Measurements from ENCODE around the gene LGALS8.
"Not testable (repeated sequence)": the region's sequence is repeated elsewhere in the genome, so short reads cannot be mapped to it uniquely, and the experiment has no call there.

LGALS8 gene

GRCh38 chr1:236575523-236575922 is 51.7 kb downstream of the LGALS8 start:
- Histone ChIP-seq H3K36me3 (ENCODE audit: insufficient read depth) (peaks cover 36% of the 10 kb centered on the region), H3K27me3 (ENCODE audit: insufficient read depth, low read depth) (no peaks in the 10 kb centered on the region), H4K20me1 (ENCODE audit: insufficient read depth) (no peaks in the 10 kb centered on the region; the same call in 1 of the 2 replicates), H3K4me2 (no peak overlapping the region), H3K27ac (no peak overlapping the region), H3K9ac (no peak overlapping the region), H2AFZ (ENCODE audit: low read depth) (no peak overlapping the region), H3K4me1 (ENCODE audit: low read depth, poor library complexity, severe bottlenecking) (no peaks in the 10 kb centered on the region), H3K4me3 (IDR thresholded peaks at IDR 0.05; ENCODE audit: insufficient read depth, low read depth, low read length) (no peak overlapping the region), H3K79me2 (ENCODE audit: insufficient read depth, low read depth) (no peaks in the 10 kb centered on the region)
- TF ChIP-seq CTCF (conservative IDR thresholded peaks at IDR 0.05; ENCODE audit: low read depth, low read length): no peak

GRCh38 chr1:236576004-236576403 is 52.2 kb downstream of the LGALS8 start:
- H3K4me3 ChIP-seq (IDR thresholded peaks at IDR 0.05; ENCODE audit: insufficient read depth, low read depth, low read length): no peak overlapping the region
- no peak overlapping the region for H3K9ac ChIP-seq
- no peaks in the 10 kb centered on the region for H3K79me2 ChIP-seq (ENCODE audit: insufficient read depth, low read depth)
- TF ChIP-seq CTCF (conservative IDR thresholded peaks at IDR 0.05; ENCODE audit: low read depth, low read length): no peak
- H2AFZ ChIP-seq (ENCODE audit: low read depth): no peak overlapping the region
- H3K27me3 ChIP-seq (ENCODE audit: insufficient read depth, low read depth): no peaks in the 10 kb centered on the region
- H3K27ac ChIP-seq: no peak overlapping the region
- no peaks in the 10 kb centered on the region; the same call in 1 of the 2 replicates for H4K20me1 ChIP-seq (ENCODE audit: insufficient read depth)
- no peak overlapping the region for H3K4me2 ChIP-seq
- peaks cover 31% of the 10 kb centered on the region for H3K36me3 ChIP-seq (ENCODE audit: insufficient read depth)
- no peaks in the 10 kb centered on the region for H3K4me1 ChIP-seq (ENCODE audit: low read depth, poor library complexity, severe bottlenecking)

- not testable (repeated sequence) for H3K4me3 ChIP-seq (IDR thresholded peaks at IDR 0.05; ENCODE audit: insufficient read depth, low read depth, low read length); H2AFZ ChIP-seq (ENCODE audit: low read depth); H3K27ac ChIP-seq; H3K4me1 ChIP-seq (ENCODE audit: low read depth, poor library complexity, severe bottlenecking); H4K20me1 ChIP-seq (ENCODE audit: insufficient read depth); H3K79me2 ChIP-seq (ENCODE audit: insufficient read depth, low read depth); H3K4me2 ChIP-seq; H3K9ac ChIP-seq; H3K27me3 ChIP-seq (ENCODE audit: insufficient read depth, low read depth)
- H3K36me3 ChIP-seq (ENCODE audit: insufficient read depth): peaks cover 35% of the 10 kb centered on the region
Observed at GRCh38 chr1:236577041-236577440, 53.3 kb downstream of the LGALS8 start.

- Histone ChIP-seq H4K20me1 (ENCODE audit: insufficient read depth) (no peaks in the 10 kb centered on the region; the same call in 1 of the 2 replicates), H3K27me3 (ENCODE audit: insufficient read depth, low read depth) (no peaks in the 10 kb centered on the region), H3K4me3 (IDR thresholded peaks at IDR 0.05; ENCODE audit: insufficient read depth, low read depth, low read length) (no peak overlapping the region), H2AFZ (ENCODE audit: low read depth) (no peak overlapping the region), H3K4me2 (no peak overlapping the region), H3K27ac (no peak overlapping the region), H3K36me3 (ENCODE audit: insufficient read depth) (peaks cover 32% of the 10 kb centered on the region), H3K4me1 (ENCODE audit: low read depth, poor library complexity, severe bottlenecking) (no peaks in the 10 kb centered on the region), H3K9ac (no peak overlapping the region), H3K79me2 (ENCODE audit: insufficient read depth, low read depth) (no peaks in the 10 kb centered on the region)
- TF ChIP-seq CTCF (conservative IDR thresholded peaks at IDR 0.05; ENCODE audit: low read depth, low read length): no peak
Observed at GRCh38 chr1:236578661-236579060, 54.9 kb downstream of the LGALS8 start.

- not testable (repeated sequence) for H3K4me3 ChIP-seq (IDR thresholded peaks at IDR 0.05; ENCODE audit: insufficient read depth, low read depth, low read length); H3K79me2 ChIP-seq (ENCODE audit: insufficient read depth, low read depth); H2AFZ ChIP-seq (ENCODE audit: low read depth); H3K4me2 ChIP-seq; H3K4me1 ChIP-seq (ENCODE audit: low read depth, poor library complexity, severe bottlenecking); H3K27ac ChIP-seq; H4K20me1 ChIP-seq (ENCODE audit: insufficient read depth); H3K27me3 ChIP-seq (ENCODE audit: insufficient read depth, low read depth); H3K9ac ChIP-seq
- H3K36me3 ChIP-seq (ENCODE audit: insufficient read depth): peaks cover 36% of the 10 kb centered on the region; the same call in 1 of the 2 replicates
Observed at GRCh38 chr1:236580404-236580803, 56.6 kb downstream of the LGALS8 start.

All from KMS-11 (cell line).